NT2/D1 (cell line): Measurements from ENCODE around the gene RELT.
A peak's percentile ranks its signal among the peaks of the same experiment; 100 is the strongest.

ENCODE experiments used
- DNase-seq: peaks from one replicate; pipeline ENCODE4 v3.0.0-alpha.2; 2011; ENCODE audit warnings: low read depth, low spot score
- H3K27me3 ChIP-seq: 2 replicates; pipeline ENCODE4 v1.6.0; 2011; ENCODE audit warnings: mild to moderate bottlenecking; ENCODE audit not compliant: insufficient read length, insufficient read depth
- H3K36me3 ChIP-seq: 2 replicates; pipeline ENCODE4 v1.6.1; 2011; ENCODE audit warnings: mild to moderate bottlenecking, low read length, mixed read lengths; ENCODE audit not compliant: insufficient read depth, insufficient read length
- H3K4me1 ChIP-seq: 2 replicates; pipeline ENCODE4 v1.5.1; 2011; ENCODE audit not compliant: insufficient read depth, insufficient read length
- H3K4me3 ChIP-seq: 2 replicates; pipeline ENCODE4 v1.5.1; 2011; ENCODE audit warnings: low read depth; ENCODE audit not compliant: insufficient read length
- H3K9ac ChIP-seq: 2 replicates; pipeline ENCODE4 v1.6.0; 2011; ENCODE audit warnings: low read depth; ENCODE audit not compliant: insufficient read length
- H3K9me3 ChIP-seq: 2 replicates; pipeline ENCODE4 v1.5.1; 2011; ENCODE audit warnings: mild to moderate bottlenecking, low read length; ENCODE audit not compliant: insufficient read depth
- SUZ12 ChIP-seq: IDR thresholded peaks from 2 replicates; pipeline ENCODE4 v1.6.1; 2011; ENCODE audit not compliant: insufficient read length, insufficient read depth; ENCODE audit errors: extremely low read depth
- YY1 ChIP-seq: IDR thresholded peaks from 2 replicates; pipeline ENCODE4 v1.6.1; 2011; ENCODE audit not compliant: insufficient read length, insufficient read depth
- ZNF274 ChIP-seq: IDR thresholded peaks from 2 replicates; pipeline ENCODE4 v1.6.1; 2011; ENCODE audit warnings: mild to moderate bottlenecking, low read depth, low read length

RELT gene

DNA sequence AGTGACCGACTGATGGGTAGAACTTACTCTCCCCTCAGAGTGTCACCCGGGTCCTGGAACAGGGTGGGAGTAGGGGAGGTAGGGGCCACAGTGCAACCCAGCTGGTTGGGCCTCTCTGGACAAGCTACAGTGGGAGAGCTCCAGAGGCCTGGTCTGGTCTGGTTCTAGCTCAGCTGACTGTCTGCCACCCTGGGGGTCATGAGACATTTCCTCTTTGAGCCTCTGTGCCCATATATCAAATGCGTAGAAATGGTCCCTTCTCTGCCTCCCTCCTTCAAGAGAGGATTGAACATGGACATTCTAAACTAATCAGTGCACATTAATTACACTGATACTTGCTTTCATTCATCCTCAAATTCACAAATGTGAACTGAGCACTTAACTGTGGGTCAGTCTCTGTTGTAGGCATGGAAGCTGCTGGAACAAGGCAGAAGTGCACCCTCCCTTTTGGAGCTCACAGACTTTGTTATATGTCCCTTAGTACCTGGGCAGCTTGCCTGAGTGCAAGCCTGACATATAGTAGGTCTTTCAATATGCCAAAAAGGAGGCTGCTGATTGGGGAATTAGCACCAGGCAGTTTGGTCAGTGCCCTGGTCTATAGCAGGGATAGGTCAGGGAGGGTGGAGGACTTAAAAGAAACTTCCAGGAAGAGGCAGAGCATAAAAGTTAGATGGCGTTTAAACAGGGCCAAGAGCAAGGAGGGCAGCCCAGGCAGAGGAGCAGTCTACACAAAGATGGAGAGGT lies 42.4 kb upstream of the RELT start:
- Histone ChIP-seq H3K4me1 (peaks cover 32% of the 10 kb centered on the region), H3K36me3 (peaks cover 13% of the 10 kb centered on the region), H3K27me3 (no peaks in the 10 kb centered on the region), H3K9me3 (no peaks in the 10 kb centered on the region), H3K4me3 (no peak overlapping the region), H3K9ac (no peak overlapping the region)
- TF ChIP-seq SUZ12 (no peak), ZNF274 (no peak), YY1 (no peak)
- no peak for DNase-seq

DNA sequence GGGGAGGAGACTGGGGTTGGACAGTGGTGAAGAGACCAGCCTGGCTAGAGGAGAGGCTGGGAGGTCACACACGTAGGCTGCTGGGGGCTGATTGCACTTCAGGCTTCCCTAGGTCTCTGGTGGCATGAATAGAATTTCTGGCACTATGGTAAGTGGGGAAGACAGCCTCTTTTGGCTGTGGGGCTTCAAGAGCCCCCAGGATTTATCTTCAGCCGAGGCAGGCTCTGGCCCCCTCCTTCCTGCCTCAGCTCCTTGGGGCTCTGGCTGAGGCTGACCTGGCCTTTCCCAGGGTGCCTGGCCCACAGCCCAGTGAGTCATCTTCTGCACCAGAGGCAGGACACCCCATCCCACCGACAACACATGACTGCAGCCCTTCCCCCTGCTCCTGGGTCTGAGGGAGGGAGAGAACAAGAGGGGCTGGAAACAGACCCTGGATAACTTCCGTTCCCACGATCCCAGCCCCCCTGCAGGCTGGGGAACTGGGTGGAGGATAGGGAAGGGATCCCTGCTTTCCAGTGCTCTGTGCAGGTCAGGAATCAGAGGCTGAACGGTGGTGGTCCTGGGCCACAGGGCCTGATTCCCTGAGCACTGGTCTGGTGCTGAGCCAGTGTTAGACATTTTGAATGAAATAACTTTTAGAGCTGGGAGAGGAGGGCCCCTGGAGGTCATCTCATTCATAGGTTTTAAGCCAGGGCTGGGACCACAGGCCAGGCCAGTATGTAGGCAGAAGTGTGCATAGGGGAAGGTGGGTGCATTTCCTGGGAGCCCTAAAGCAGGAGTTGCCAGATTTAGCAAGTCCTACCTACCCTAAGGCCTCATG lies 41.6 kb upstream of the RELT start:
- peaks cover 14% of the 10 kb centered on the region for H3K36me3 ChIP-seq
- TF ChIP-seq SUZ12 (no peak), YY1 (no peak), ZNF274 (no peak)
- H3K27me3 ChIP-seq = no peaks in the 10 kb centered on the region
- H3K9me3 ChIP-seq = no peaks in the 10 kb centered on the region
- H3K4me3 ChIP-seq = no peak overlapping the region
- no peak overlapping the region for H3K9ac ChIP-seq
- peaks cover 36% of the 10 kb centered on the region for H3K4me1 ChIP-seq
- DNase-seq = no peak

DNA sequence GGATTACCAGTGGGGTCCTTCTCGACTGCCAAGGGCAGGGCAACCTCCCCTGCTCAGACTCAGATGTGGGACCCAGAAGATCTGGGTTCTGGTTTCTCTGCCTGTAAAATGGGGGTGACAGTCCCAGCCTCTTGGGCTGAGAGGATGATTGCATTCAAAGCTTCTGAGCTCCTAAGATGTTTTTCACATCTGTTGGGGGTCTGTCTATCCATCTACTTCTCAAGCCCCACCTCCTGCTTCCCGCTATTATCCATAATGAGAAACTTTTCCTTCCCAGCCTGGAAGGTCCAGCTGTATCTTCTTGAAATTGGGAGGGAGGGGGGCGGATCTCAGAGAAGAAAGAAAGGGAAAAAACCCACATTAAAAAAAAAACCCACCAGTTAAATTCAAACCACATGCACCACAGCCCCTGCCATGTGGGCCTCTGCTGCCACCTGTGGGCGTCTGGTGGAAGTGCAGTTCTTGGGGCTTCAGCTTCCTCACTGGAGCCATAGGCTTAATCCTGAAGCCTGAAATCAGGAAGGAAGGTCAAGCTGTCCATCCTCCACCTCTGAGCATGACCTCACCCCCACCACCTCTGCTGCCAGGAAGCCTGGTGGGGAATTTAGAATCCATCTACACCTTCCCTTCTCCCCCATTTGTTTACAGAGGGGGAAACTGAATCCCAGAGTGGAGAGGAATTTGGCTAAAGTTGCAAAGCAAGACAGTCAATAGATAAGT lies 40.8 kb upstream of the RELT start:
- Histone ChIP-seq H3K4me3 (no peak overlapping the region), H3K36me3 (peaks cover 20% of the 10 kb centered on the region), H3K9me3 (no peaks in the 10 kb centered on the region), H3K4me1 (peaks cover 42% of the 10 kb centered on the region), H3K9ac (no peak overlapping the region), H3K27me3 (no peaks in the 10 kb centered on the region)
- no peak for TF ChIP-seq SUZ12
- no peak for TF ChIP-seq ZNF274
- no peak for TF ChIP-seq YY1
- DNase-seq = peak; percentile 66

DNA sequence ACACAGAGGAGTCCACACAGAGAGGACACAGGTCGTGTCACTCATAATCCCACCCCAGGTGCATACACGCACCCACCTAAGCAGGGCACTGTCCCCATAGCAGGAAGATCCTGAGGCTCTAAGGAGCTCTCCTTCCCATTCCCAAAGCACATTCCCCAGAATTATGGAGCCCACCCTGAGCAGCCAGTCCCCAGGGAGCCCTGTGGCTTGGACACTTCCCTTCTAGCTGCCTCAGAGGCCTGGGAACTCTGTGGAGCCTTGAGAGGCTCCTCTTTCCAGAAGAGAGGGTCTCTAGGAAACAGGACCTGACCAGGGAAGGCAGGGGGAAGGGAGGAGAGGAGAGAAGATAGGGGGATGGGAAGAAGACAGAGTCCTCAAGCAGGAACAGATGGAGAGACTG lies 38.4 kb upstream of the RELT start:
- Histone ChIP-seq H3K9me3 (no peaks in the 10 kb centered on the region), H3K9ac (no peak overlapping the region), H3K4me1 (peaks cover 29% of the 10 kb centered on the region), H3K4me3 (no peak overlapping the region), H3K27me3 (peaks cover 12% of the 10 kb centered on the region), H3K36me3 (peaks cover 24% of the 10 kb centered on the region)
- DNase-seq = no peak
- TF ChIP-seq YY1 (no peak), ZNF274 (no peak), SUZ12 (no peak)

DNA sequence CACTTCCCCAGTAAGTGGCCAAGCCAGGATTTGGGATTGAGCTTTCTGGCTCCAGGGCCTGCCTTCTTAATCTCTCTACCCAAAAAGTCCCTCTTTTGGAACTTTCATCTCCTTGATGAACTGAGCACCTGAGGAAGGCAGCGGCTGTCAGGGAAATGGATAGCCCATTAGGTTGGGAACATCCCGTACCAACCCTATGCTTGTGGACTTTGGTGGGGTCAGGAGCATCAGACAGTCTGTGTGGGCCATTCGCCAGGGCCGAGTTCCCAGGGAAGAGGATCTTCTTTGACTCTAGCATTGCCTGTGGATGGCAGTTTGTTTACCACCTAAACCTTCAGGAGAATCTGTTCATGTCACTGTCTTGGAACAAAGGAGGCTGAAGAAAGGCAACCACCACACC lies 37.9 kb upstream of the RELT start:
- H3K27me3 ChIP-seq = peaks cover 12% of the 10 kb centered on the region
- no peak for DNase-seq
- H3K36me3 ChIP-seq = peaks cover 24% of the 10 kb centered on the region
- H3K9me3 ChIP-seq = no peaks in the 10 kb centered on the region
- no peak overlapping the region for H3K9ac ChIP-seq
- TF ChIP-seq ZNF274 (no peak), YY1 (no peak), SUZ12 (no peak)
- peaks cover 28% of the 10 kb centered on the region for H3K4me1 ChIP-seq
- H3K4me3 ChIP-seq = no peak overlapping the region

DNA sequence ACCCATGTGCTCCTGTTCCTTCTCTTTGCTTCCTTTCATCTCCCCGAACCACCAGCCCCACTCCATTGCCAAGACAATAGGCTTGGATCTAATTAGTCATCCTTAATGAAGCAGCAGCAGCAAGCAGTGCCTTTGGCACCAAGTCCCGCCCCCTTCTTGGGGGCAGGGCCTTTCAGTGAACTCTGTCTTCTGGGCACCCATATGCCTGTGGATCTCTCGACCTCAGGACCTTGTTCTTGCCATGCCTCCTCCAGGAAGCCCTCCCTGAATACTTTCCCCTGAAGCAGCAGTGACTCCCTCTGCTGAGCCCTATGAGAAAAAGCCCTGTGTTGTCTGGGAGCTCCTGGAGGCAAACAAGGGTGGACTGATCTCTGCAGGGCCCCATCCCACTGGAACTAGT lies 36.0 kb upstream of the RELT start:
- H3K9me3 ChIP-seq = no peaks in the 10 kb centered on the region
- no peak for DNase-seq
- H3K4me1 ChIP-seq = peaks cover 23% of the 10 kb centered on the region
- H3K27me3 ChIP-seq = peaks cover 15% of the 10 kb centered on the region
- peaks cover 27% of the 10 kb centered on the region for H3K36me3 ChIP-seq
- TF ChIP-seq ZNF274 = no peak
- no peak for TF ChIP-seq YY1
- TF ChIP-seq SUZ12 = no peak
- no peak overlapping the region for H3K9ac ChIP-seq
- H3K4me3 ChIP-seq = no peak overlapping the region

DNA sequence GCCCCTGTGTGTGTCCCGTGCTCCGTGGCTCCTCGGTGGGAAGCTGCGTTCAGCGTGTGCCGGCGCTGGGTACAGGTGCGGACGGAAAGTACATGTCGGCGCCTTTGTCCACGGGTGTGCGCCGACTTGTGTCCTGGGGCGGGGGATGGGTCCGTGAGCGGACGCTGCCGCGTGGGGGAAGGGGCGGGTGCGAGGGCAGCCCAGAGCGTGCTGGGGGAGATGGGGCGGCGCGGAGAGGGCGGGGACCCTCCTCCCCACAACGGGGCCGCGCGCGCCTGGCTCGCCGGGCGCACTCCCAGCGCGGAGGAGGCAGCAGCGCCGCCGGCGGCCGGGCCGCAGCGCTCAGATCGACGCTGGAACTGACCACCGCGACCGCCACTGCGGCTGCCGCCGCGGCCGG lies 33.6 kb upstream of the RELT start:
- peaks cover 15% of the 10 kb centered on the region for H3K27me3 ChIP-seq
- DNase-seq = no peak
- no peaks in the 10 kb centered on the region for H3K9me3 ChIP-seq
- TF ChIP-seq SUZ12 = no peak
- no peak for TF ChIP-seq YY1
- TF ChIP-seq ZNF274 = no peak
- no peak overlapping the region for H3K9ac ChIP-seq
- H3K4me1 ChIP-seq = peaks cover 22% of the 10 kb centered on the region
- H3K36me3 ChIP-seq = peaks cover 26% of the 10 kb centered on the region
- peak overlapping the region; percentile 32 for H3K4me3 ChIP-seq
